IPS-20b (cell line): ENCODE measurements around the gene ZSWIM3.
"Not testable (repeated sequence)": the region's sequence is repeated elsewhere in the genome, so short reads cannot be mapped to it uniquely, and the experiment has no call there.

Source experiments
- H3K27ac ChIP-seq: one replicate; pipeline ENCODE4 v1.5.1; 2013; ENCODE audit warnings: low read length
- H3K27me3 ChIP-seq: 2 replicates; pipeline ENCODE4 v1.6.1; 2013; ENCODE audit warnings: mild to moderate bottlenecking, low read length, inconsistent platforms; ENCODE audit not compliant: insufficient read depth
- H3K36me3 ChIP-seq: 2 replicates; pipeline ENCODE4 v1.6.1; 2013; ENCODE audit warnings: low read depth, mild to moderate bottlenecking, inconsistent platforms, low read length, moderate library complexity; ENCODE audit not compliant: insufficient read depth
- H3K4me1 ChIP-seq: 2 replicates; pipeline ENCODE4 v1.6.1; 2013; ENCODE audit warnings: mild to moderate bottlenecking, control low read depth, inconsistent platforms, low read length, moderate library complexity; ENCODE audit not compliant: insufficient read depth
- H3K4me3 ChIP-seq: 2 replicates; pipeline ENCODE4 v1.5.1; 2013; ENCODE audit warnings: mild to moderate bottlenecking, low read length, inconsistent platforms
- H3K9ac ChIP-seq: 2 replicates; pipeline ENCODE4 v1.6.1; 2013; ENCODE audit warnings: low read depth, mild to moderate bottlenecking, inconsistent platforms, low read length, moderate library complexity
- H3K9me3 ChIP-seq: 2 replicates; pipeline ENCODE4 v1.6.1; 2013; ENCODE audit warnings: mild to moderate bottlenecking, low read depth, low read length, inconsistent platforms; ENCODE audit not compliant: insufficient read depth

Gene ZSWIM3

GRCh38 chr20:45821947-45822346, 35.5 kb upstream of the ZSWIM3 start:
- peaks cover 24% of the 10 kb centered on the region for H3K27me3 ChIP-seq
- H3K36me3 ChIP-seq, result peaks cover 13% of the 10 kb centered on the region; the same call in 1 of the 2 replicates
- H3K4me3 ChIP-seq, result no peak overlapping the region
- H3K9ac ChIP-seq, result no peak overlapping the region
- H3K27ac ChIP-seq, result no peak overlapping the region
- H3K4me1 ChIP-seq, result no peaks in the 10 kb centered on the region; the same call in 1 of the 2 replicates
- H3K9me3 ChIP-seq, result no peaks in the 10 kb centered on the region

- Histone ChIP-seq H3K27ac (no peak overlapping the region), H3K9ac (no peak overlapping the region), H3K9me3 (no peaks in the 10 kb centered on the region), H3K36me3 (0 out of 2 replicates have a peak, but pooled peaks cover 4% of the 10 kb centered on the region), H3K4me1 (no peaks in the 10 kb centered on the region; the same call in 1 of the 2 replicates), H3K4me3 (no peak overlapping the region), H3K27me3 (peaks cover 24% of the 10 kb centered on the region)
Measured at GRCh38 chr20:45822857-45823256, 34.6 kb upstream of the ZSWIM3 start.

GRCh38 chr20:45823949-45824835, 33.2 kb upstream of the ZSWIM3 start:
- Histone ChIP-seq H3K27me3 (peaks cover 24% of the 10 kb centered on the region), H3K9ac (no peak overlapping the region), H3K27ac (no peak overlapping the region), H3K36me3 (0 out of 2 replicates have a peak, but pooled peaks cover 4% of the 10 kb centered on the region), H3K9me3 (no peaks in the 10 kb centered on the region), H3K4me1 (no peaks in the 10 kb centered on the region; the same call in 1 of the 2 replicates), H3K4me3 (peak overlapping the region; percentile 38; the same call in 1 of the 2 replicates)

GRCh38 chr20:45826381-45827019, 30.9 kb upstream of the ZSWIM3 start:
- no peaks in the 10 kb centered on the region for H3K9me3 ChIP-seq
- no peak overlapping the region for H3K9ac ChIP-seq
- H3K4me3 ChIP-seq, result no peak overlapping the region
- H3K4me1 ChIP-seq, result no peaks in the 10 kb centered on the region
- peaks cover 24% of the 10 kb centered on the region for H3K27me3 ChIP-seq
- no peak overlapping the region for H3K27ac ChIP-seq
- H3K36me3 ChIP-seq, result no peaks in the 10 kb centered on the region

DNA sequence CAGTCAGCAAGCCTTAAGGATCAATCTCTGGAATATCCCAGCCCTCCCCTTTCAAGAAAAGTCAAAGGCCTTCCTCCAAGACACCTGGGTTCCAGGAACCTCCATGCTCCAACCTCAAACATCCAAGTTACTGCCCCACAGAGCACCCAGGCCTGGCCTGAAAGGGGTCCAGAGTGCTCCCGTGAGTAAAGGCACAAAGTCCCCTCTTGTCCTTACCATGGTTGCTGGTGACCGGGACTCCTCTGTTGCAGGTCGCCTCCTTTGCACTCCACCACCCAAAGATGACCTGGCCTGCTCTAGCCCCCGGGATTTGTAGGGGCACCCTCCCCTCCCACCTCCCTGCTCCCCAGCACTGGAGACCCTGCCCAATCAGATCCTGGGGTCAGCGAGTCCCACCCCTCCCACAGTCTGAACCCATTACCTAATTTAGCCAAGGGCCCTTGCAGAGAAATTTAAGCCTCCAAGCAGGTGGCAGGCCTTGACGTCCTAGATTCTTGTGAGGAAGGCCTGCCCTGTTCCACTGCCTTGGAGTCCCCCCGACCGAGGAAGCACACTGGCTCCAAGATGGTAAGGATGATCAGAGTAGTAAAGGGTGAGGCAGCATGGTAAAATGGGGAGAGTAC, 30.3 kb upstream of the ZSWIM3 start, which contains the start of gene TNNC2:
TNNC2 (minus strand) TSS at position 283 of the 623 bp plus-strand sequence; CDS start at position 219, 64 bp downstream.
- H3K9ac ChIP-seq, result no peak within 1 kb of the TSS
- peaks cover 24% of the 10 kb centered on the region for H3K27me3 ChIP-seq
- no peaks in the 10 kb centered on the region for H3K9me3 ChIP-seq
- no peak within 1 kb of the TSS for H3K4me3 ChIP-seq
- no peaks in the 10 kb centered on the region for H3K36me3 ChIP-seq
- H3K4me1 ChIP-seq, result no peaks in the 10 kb centered on the region
- H3K27ac ChIP-seq, result no peak within 1 kb of the TSS

- no peak overlapping the region for H3K4me3 ChIP-seq
- no peaks in the 10 kb centered on the region for H3K36me3 ChIP-seq
- no peak overlapping the region for H3K9ac ChIP-seq
- no peaks in the 10 kb centered on the region for H3K4me1 ChIP-seq
- H3K27me3 ChIP-seq, result peaks cover 21% of the 10 kb centered on the region
- no peaks in the 10 kb centered on the region for H3K9me3 ChIP-seq
- H3K27ac ChIP-seq, result no peak overlapping the region
Measured at GRCh38 chr20:45827712-45828111, 29.7 kb upstream of the ZSWIM3 start.

DNA sequence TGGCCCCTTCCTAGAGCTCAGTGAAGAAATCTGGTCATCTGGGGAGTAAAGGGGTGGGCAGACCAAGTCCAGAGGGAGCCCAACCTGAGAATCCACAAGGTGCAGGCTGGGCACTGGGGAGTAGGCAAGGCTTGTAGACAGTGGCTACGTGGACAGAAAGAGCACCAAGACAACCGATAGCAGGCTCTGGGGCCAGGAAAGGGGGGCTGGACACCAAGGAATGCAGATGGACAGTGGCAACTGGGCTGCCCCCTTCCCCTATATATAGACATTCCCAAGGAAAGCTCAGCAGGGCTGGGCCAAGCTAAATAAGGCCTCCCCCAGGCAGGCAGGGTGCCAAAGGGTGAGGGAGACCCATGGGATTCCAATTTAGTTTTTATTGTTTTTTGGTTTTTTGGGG, 28.8 kb upstream of the ZSWIM3 start:
- Histone ChIP-seq H3K9me3 (no peaks in the 10 kb centered on the region), H3K9ac (no peak overlapping the region), H3K27ac (no peak overlapping the region), H3K36me3 (no peaks in the 10 kb centered on the region), H3K4me3 (no peak overlapping the region), H3K4me1 (peaks cover 3% of the 10 kb centered on the region; the same call in 1 of the 2 replicates), H3K27me3 (peaks cover 12% of the 10 kb centered on the region)

DNA sequence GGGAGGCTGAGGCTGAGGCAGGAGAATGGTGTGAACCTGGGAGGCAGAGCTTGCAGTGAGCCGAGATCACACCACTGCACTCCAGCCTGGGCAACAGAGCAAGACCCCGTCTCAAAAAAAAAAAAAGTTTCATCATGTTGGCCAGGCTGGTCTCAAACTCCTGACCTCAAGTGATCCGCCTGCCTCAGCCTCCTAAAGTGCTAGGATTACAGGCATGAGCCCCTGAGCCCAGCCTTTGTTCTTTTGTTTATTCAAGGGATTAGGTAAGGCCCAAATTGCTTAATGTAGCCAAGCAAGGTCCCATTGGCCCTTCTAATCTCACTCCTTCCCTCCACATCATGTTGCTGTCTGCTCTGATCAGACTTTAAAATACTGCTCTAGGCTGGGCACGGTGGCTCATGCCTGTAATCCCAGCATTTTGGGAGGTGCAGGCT, 27.7 kb upstream of the ZSWIM3 start:
- H3K27me3 ChIP-seq, H3K4me1 ChIP-seq, H3K9ac ChIP-seq, H3K4me3 ChIP-seq, H3K9me3 ChIP-seq, H3K27ac ChIP-seq, H3K36me3 ChIP-seq: not testable (repeated sequence)

DNA sequence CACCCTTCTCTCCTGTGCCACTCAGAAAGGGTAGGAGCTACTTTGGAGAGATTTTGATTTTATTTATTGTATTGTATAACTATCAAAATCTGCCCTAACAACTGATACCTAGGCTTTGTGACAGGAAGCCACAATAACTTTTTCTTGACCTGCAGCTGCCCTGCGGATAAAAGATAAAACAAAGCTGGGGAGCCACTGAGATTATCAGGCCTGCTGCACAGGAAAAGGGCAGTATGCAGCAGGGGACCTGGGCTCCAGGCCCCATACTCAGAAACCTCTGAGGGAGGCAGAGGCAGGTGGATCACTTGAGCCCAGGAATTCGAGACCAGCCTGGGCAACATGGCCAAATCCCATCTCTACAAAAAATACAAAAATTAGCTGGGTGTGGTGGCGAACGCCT, 24.8 kb upstream of the ZSWIM3 start:
- H3K4me3 ChIP-seq, result no peak overlapping the region
- no peak overlapping the region for H3K27ac ChIP-seq
- peaks cover 3% of the 10 kb centered on the region for H3K4me1 ChIP-seq
- peaks cover 10% of the 10 kb centered on the region for H3K36me3 ChIP-seq
- no peak overlapping the region for H3K9ac ChIP-seq
- H3K9me3 ChIP-seq, result no peaks in the 10 kb centered on the region
- no peaks in the 10 kb centered on the region for H3K27me3 ChIP-seq

- peak within 1 kb of the TSS; percentile 67 for H3K4me3 ChIP-seq
- H3K27ac ChIP-seq, result peak within 1 kb of the TSS; percentile 32
- H3K9me3 ChIP-seq, result no peaks in the 10 kb centered on the region
- no peaks in the 10 kb centered on the region for H3K27me3 ChIP-seq
- peaks cover 10% of the 10 kb centered on the region for H3K36me3 ChIP-seq
- H3K9ac ChIP-seq, result peak within 1 kb of the TSS; percentile 71; the same call in 1 of the 2 replicates
- peaks cover 3% of the 10 kb centered on the region for H3K4me1 ChIP-seq
Measured at GRCh38 chr20:45833030-45833882, 24.2 kb upstream of the ZSWIM3 start, which contains the start of gene SNX21. Gene SNX21 (plus strand): TSS chr20:45833799. CDS start chr20:45833920, 121 bp downstream.
